Sigmoid colon (tissue), 4 donors: ENCODE results near the gene SLC15A1.

Source experiments
- EP300 ChIP-seq, 4 donors: sonication (generic); formaldehyde crosslinking; IDR thresholded peaks; one replicate each; pipeline ENCODE4 v1.6.1; 2017; ENCODE audit warnings: antibody characterized with exemption in 4 of 4
- POLR2AphosphoS5 ChIP-seq, 4 donors: sonication (generic); formaldehyde crosslinking; IDR thresholded peaks; one replicate each; pipeline ENCODE4 v1.6.1; 2017; ENCODE audit warnings: antibody characterized with exemption in 4 of 4
- TF ChIP-seq, protein P1 (sequence below), 4 experiments: fragments of 450-650 bp in 3 of 4; fragments of 200-600 bp in 1 of 4; IDR thresholded peaks; one replicate each; pipeline ENCODE4 v1.5.1; 2016 to 2019; ENCODE audit warnings: antibody characterized with exemption in 4 of 4, mild to moderate bottlenecking in 3 of 4, moderate library complexity in 2 of 4

DNA sequence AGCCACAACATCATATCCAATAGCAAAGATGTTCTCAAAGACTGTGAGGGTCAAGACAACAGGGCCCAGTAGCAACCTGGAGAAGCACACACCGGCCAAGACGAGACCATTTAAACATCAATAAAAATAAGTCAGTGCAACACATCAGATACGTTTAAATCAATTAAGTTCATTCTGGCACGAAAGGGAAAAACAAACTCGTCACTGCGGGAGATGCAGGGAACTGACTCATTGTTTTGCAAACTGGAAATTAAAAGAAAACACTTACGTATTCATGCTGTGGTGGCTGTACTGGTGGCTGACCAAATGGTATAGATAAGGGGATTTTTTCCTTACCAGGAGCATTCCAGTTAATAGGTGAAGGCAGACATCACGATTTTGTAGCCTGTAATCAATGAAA, 26.3 kb upstream of the SLC15A1 start:
- TF ChIP-seq, protein P1, sequence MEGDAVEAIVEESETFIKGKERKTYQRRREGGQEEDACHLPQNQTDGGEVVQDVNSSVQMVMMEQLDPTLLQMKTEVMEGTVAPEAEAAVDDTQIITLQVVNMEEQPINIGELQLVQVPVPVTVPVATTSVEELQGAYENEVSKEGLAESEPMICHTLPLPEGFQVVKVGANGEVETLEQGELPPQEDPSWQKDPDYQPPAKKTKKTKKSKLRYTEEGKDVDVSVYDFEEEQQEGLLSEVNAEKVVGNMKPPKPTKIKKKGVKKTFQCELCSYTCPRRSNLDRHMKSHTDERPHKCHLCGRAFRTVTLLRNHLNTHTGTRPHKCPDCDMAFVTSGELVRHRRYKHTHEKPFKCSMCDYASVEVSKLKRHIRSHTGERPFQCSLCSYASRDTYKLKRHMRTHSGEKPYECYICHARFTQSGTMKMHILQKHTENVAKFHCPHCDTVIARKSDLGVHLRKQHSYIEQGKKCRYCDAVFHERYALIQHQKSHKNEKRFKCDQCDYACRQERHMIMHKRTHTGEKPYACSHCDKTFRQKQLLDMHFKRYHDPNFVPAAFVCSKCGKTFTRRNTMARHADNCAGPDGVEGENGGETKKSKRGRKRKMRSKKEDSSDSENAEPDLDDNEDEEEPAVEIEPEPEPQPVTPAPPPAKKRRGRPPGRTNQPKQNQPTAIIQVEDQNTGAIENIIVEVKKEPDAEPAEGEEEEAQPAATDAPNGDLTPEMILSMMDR (IDR thresholded peaks at IDR 0.05), result no peak
- no peak for TF ChIP-seq EP300 (IDR thresholded peaks at IDR 0.05)
- TF ChIP-seq POLR2AphosphoS5 (IDR thresholded peaks at IDR 0.05), result no peak
